Osteoblast (primary cell): ENCODE data around the gene DBNDD2. TPM values are rescaled to one million over a fixed set of nuclear protein-coding genes. Genes with fewer than 3 reads are reported as not detected.

Source experiments
- DNase-seq: peaks from one replicate; pipeline ENCODE4 v3.0.0; 2011; ENCODE audit warnings: low spot score, mixed read lengths; ENCODE audit not compliant: insufficient read length; ENCODE audit errors: missing footprints
- H2AFZ ChIP-seq: 2 replicates; pipeline ENCODE4 v1.6.0; 2011; ENCODE audit warnings: mild to moderate bottlenecking, low read length
- H3K27ac ChIP-seq: 2 replicates; pipeline ENCODE4 v1.5.1; 2011; ENCODE audit warnings: mild to moderate bottlenecking, low read depth, low read length, moderate library complexity
- H3K27me3 ChIP-seq: 2 replicates; pipeline ENCODE4 v1.6.0; 2012; ENCODE audit warnings: mild to moderate bottlenecking, control low read depth, inconsistent platforms, low read length, moderate library complexity; ENCODE audit not compliant: insufficient read depth
- H3K36me3 ChIP-seq: 2 replicates; pipeline ENCODE4 v1.5.1; 2011; ENCODE audit warnings: mild to moderate bottlenecking, low read length, control low read depth, moderate library complexity; ENCODE audit not compliant: insufficient read depth
- H3K4me1 ChIP-seq: 2 replicates; pipeline ENCODE4 v1.5.1; 2011; ENCODE audit warnings: mild to moderate bottlenecking, low read length, control low read depth, moderate library complexity; ENCODE audit not compliant: insufficient read depth
- H3K4me2 ChIP-seq: 2 replicates; pipeline ENCODE4 v1.6.0; 2011; ENCODE audit warnings: mild to moderate bottlenecking, low read length; ENCODE audit not compliant: insufficient read depth
- H3K4me3 ChIP-seq: fragments of 200-600 bp; sonication (generic); 3 replicates; pipeline ENCODE4 v1.5.1; 2012; ENCODE audit warnings: mild to moderate bottlenecking, low read length, inconsistent platforms; ENCODE audit not compliant: insufficient read depth
- H3K79me2 ChIP-seq: 2 replicates; pipeline ENCODE4 v1.6.0; 2012; ENCODE audit warnings: mild to moderate bottlenecking, low read length, control low read depth, inconsistent platforms; ENCODE audit not compliant: insufficient read depth
- H3K9me3 ChIP-seq: 2 replicates; pipeline ENCODE4 v1.5.1; 2011; ENCODE audit warnings: low read depth, low read length, control low read depth
- H4K20me1 ChIP-seq: 2 replicates; pipeline ENCODE4 v1.6.0; 2012; ENCODE audit warnings: mild to moderate bottlenecking, low read length, control low read depth; ENCODE audit not compliant: insufficient read depth
- CTCF ChIP-seq: IDR thresholded peaks from 2 replicates; pipeline ENCODE4 v1.5.1; 2011; ENCODE audit warnings: mild to moderate bottlenecking, low read depth, low read length, moderate library complexity; ENCODE audit errors: extremely low read depth
- total RNA-seq: library from RNA; depleted of rRNA; stranded (reverse); fragments of >200 nt; gene quantifications from 2 replicates; pipeline ENCODE4 v1.2.3, GENCODE V29; 2012

DBNDD2 gene
- total RNA-seq, 1 donor, result 8.7 TPM

GRCh38 chr20:45440891-45441685, 33.0 kb downstream of the DBNDD2 start:
- H3K4me2 ChIP-seq, result no peak overlapping the region
- H3K4me3 ChIP-seq, result no peak overlapping the region
- H3K9me3 ChIP-seq, result no peaks in the 10 kb centered on the region
- no peaks in the 10 kb centered on the region for H3K79me2 ChIP-seq
- peaks cover 2% of the 10 kb centered on the region for H3K4me1 ChIP-seq
- DNase-seq, result no peak
- no peak overlapping the region for H3K27ac ChIP-seq
- H3K36me3 ChIP-seq, result no peaks in the 10 kb centered on the region
- H4K20me1 ChIP-seq, result no peaks in the 10 kb centered on the region
- H2AFZ ChIP-seq, result no peak overlapping the region
- no peak for TF ChIP-seq CTCF
- peaks cover 17% of the 10 kb centered on the region for H3K27me3 ChIP-seq

- DNase-seq, result no peak
- no peak overlapping the region for H3K4me3 ChIP-seq
- no peaks in the 10 kb centered on the region for H3K79me2 ChIP-seq
- H2AFZ ChIP-seq, result no peak overlapping the region
- H3K4me2 ChIP-seq, result no peak overlapping the region
- H4K20me1 ChIP-seq, result no peaks in the 10 kb centered on the region
- H3K9me3 ChIP-seq, result no peaks in the 10 kb centered on the region
- no peak for TF ChIP-seq CTCF
- H3K27ac ChIP-seq, result no peak overlapping the region
- H3K27me3 ChIP-seq, result peaks cover 17% of the 10 kb centered on the region
- H3K4me1 ChIP-seq, result peaks cover 2% of the 10 kb centered on the region
- no peaks in the 10 kb centered on the region for H3K36me3 ChIP-seq
Measured at GRCh38 chr20:45441746-45442145, 33.7 kb downstream of the DBNDD2 start.

GRCh38 chr20:45444050-45444449, 36.0 kb downstream of the DBNDD2 start:
- no peak overlapping the region for H3K4me2 ChIP-seq
- no peaks in the 10 kb centered on the region for H3K4me1 ChIP-seq
- H3K27me3 ChIP-seq, result peaks cover 17% of the 10 kb centered on the region
- H3K36me3 ChIP-seq, result no peaks in the 10 kb centered on the region
- H4K20me1 ChIP-seq, result no peaks in the 10 kb centered on the region
- no peak overlapping the region for H3K4me3 ChIP-seq
- H3K9me3 ChIP-seq, result no peaks in the 10 kb centered on the region
- H3K79me2 ChIP-seq, result no peaks in the 10 kb centered on the region
- no peak overlapping the region for H2AFZ ChIP-seq
- no peak for DNase-seq
- TF ChIP-seq CTCF, result no peak
- no peak overlapping the region for H3K27ac ChIP-seq

GRCh38 chr20:45445805-45446562, 37.9 kb downstream of the DBNDD2 start:
- Histone ChIP-seq H2AFZ (no peak overlapping the region), H3K36me3 (no peaks in the 10 kb centered on the region), H3K9me3 (no peaks in the 10 kb centered on the region), H3K4me1 (no peaks in the 10 kb centered on the region), H4K20me1 (no peaks in the 10 kb centered on the region), H3K27me3 (peaks cover 17% of the 10 kb centered on the region), H3K4me3 (no peak overlapping the region), H3K27ac (no peak overlapping the region), H3K79me2 (no peaks in the 10 kb centered on the region), H3K4me2 (no peak overlapping the region)
- peak; percentile 77 for DNase-seq
- TF ChIP-seq CTCF, result peak; percentile 57
